ENCODE data around the gene WFIKKN2. TPM values are rescaled to one million over a fixed set of nuclear protein-coding genes. Genes with fewer than 3 reads are reported as not detected.
"Not testable (repeated sequence)": the region's sequence is repeated elsewhere in the genome, so short reads cannot be mapped to it uniquely, and the experiment has no call there.

WFIKKN2 gene
- polyA plus RNA-seq, 4 donors, result 1.3 to 12.5 (median 1.4) TPM

DNA sequence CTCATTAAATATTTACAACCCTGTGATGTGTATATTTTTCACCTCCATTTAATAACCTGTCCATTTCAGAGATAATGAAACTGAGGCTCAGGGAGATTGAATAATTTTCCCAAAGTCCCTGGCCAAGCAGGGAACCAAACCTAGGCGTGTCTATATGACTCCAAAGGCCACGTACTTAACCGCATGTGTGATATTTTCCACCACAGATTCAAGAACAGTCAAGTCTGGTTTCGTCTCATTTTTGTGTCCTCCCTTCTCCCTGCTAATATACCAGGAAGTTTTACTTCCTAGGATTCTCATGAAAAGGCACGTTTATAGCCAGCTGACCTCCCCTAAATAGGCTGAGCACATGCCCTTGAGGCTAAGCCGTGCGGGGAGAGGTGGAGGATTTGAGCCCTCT lies 15.3 kb downstream of the WFIKKN2 start:
- no peak for DNase-seq (ENCODE audit: low read depth in 4 of 4, low spot score in 3 of 4)

DNA sequence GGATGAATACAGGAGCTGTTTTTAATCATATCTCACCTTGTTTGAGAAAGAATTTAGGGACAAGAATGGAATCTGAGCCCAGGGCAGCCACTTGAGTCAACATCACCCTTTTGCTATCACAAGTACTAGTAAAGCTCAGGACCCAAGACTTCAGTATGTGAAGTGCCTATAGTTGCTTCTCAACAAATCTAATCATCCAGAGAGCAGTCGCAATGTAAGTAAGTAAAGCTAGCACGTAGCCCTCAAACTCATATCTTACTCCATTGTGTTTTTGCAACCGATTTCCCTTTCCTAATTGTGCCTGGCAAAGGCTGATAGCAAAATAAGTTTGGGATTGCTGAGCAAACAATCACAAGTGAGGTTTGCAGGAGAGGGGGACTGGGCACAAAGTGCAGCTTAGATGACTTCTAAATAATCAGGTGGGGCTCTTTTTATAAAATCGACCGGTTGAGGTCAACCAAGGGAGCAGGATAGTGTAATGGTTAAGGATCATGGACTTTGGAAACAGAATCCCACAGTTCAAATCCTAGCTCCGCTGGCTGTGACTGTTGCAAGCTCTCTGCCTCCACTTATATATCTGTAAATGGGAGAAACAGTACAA lies 17.7 kb downstream of the WFIKKN2 start:
- DNase-seq (ENCODE audit: low read depth in 4 of 4, low spot score in 3 of 4), result no peak

DNA sequence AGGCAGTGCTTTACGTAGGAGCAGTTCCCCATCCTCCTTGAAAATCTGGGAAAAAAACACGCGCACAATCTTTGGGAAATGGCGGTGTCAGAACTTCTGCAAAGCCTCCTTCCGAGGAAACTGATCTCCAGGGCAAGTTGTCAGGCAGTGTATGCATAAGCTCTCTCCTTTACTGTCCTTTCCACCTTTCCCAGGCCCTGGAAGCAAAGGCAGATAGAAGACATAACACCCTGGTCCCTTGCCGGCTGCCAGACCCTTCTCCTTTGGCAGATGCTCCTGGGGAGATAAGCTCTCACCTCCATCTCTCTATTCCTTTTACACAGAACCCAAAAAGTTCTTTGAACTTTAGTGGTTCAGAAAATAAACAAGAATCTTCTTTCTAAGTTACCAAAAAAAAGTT lies 18.4 kb downstream of the WFIKKN2 start:
- DNase-seq (ENCODE audit: low read depth in 4 of 4, low spot score in 3 of 4), result no peak

DNA sequence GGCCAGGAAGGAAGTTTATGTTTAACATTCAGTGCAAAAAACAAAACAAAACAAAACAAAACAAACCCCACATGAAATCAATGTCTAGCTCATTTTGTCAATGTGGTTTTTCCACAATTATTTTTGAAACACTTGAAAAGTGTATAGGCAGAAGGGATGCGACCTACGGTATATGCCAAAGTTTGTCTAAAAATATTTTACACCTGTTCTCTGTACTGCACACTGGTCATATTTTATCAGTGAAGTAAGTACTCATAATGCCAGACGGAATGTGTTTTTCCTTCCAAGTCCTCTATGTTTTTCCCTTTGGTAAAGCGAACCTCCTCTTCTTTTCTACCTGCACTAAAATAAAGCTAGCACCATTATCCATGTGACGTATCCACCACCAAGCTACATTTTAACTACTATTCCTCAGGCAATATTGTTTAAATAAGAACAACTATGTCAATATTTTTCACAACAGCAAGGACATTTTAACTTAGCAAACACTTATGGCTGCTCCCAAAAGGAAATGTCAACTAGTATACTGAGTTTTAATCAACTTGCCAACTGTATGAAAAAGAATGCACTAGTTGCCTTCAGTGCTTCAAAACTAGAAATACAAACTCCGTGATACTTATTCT lies 20.4 kb downstream of the WFIKKN2 start:
- DNase-seq (ENCODE audit: low read depth in 4 of 4, low spot score in 3 of 4), result no peak

DNA sequence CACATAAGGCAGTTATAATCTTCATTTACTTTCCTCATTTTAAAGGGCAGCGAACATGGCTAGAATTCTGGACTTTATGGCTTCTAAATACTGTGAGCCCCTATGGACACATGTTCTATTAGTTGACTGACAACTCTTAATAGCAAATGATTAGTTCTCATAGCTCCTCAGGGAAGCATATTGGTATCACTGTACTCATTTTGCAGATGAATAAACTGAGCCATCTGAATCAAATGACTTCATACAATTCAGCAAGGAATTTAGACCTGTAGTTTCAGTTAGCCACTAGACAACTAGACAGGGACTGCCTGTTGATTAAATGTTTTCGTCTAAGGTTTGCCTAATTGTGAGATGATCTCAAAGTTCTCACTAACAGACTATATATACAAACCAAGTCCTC lies 21.0 kb downstream of the WFIKKN2 start:
- no peak for DNase-seq (ENCODE audit: low read depth in 4 of 4, low spot score in 3 of 4)

DNA sequence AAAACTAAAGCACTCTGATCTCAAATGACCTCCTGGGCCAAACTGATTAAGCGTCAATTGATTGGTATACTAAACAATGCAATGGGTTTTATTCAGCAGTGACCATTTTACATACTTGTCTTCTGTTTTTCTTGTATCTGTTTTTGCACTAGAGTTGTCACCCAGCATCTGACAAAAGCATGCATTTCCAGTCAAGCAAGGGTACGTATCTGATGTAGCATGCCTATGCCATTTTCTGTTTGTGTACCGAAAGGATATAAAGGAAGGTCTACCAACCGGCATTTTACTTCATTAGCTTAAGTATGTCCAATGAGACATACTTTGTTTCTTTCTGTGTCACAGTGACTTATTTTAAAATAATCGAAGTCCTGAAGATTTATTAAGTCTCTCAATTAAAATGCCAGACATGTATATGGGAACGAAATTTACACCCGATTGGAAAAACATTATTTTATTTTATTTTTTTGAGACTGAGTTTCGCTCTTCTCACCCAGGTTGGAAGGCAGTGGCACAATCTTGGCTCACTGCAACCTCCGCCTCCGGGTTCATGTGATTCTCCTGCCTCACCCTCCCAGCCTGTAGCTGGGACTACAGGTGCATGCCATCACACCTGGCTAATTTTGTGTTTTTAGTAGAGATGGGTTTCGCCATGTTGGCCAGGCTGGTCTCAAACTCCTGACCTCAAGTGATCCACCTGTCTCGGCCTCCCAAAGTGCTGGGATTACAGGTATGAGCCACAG lies 23.3 kb downstream of the WFIKKN2 start:
- no peak for DNase-seq (ENCODE audit: low read depth in 4 of 4, low spot score in 3 of 4)

DNA sequence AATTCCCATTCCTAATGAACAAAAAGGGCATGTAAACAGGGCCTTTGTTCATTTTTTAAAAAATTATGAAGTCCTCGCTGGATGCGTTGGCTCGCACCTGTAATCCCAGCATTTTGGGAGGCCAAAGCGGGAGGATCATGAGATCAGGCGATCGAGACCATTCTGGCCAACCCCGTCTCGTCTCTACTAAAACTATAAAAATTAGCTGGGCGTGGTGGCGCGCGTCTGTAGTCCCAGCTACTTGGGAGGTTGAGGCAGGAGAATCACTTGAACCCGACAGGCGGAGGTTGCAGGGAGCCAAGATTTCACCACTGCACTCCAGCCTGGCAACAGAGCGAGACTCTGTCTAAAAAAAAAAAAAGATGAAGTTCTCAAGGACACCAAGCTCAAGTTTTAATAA lies 24.3 kb downstream of the WFIKKN2 start:
- not testable (repeated sequence) for DNase-seq (ENCODE audit: low read depth in 4 of 4, low spot score in 3 of 4)

DNA sequence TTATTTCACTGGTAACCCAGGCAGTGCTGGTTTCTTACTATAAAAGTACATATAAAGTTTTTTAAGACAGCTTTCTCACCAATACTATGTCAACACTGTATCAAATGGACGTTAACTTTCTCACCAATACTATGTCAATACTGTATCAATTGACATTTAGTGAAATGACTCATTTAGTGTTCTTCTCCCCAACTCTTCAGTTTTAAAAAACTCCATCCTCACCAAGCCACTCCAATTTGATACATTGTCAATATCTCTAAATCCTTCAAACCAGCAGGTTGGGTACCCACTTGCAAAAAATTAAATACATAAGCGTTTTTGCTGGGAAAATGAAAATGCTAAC lies 25.9 kb downstream of the WFIKKN2 start:
- DNase-seq (ENCODE audit: low read depth in 4 of 4, low spot score in 3 of 4), result no peak

DNA sequence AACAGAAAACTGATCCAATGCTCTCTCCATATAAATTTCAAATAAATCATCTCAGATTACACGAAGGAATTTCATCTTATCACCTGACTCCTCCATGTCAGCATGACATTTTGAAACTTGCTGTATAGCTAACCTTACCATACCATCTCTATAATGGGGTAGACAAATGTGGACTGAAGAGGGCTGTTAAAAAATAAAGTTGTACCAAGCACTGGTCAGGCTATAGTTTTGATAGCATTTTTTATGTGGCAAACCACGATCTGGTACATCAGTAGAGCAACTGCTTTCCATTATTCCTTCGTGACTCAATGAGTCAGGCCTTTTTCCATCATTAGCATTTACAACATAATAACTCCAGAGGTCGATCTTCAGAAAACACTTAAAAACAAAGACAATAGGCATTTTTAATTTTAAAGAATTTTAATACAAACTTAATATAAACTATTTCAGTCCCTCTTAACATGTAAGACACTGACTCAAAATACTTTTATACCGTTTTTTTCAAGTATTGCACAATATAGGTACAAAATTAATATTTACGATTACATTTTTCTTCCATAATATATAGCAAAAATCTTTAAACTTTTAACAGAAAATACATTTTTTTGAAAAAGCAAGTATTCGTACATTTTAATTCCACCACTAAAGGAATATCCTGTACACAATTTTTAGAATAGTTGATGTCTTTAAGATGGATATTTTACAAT lies 26.6 kb downstream of the WFIKKN2 start:
- DNase-seq (ENCODE audit: low read depth in 4 of 4, low spot score in 3 of 4), result no peak

DNA sequence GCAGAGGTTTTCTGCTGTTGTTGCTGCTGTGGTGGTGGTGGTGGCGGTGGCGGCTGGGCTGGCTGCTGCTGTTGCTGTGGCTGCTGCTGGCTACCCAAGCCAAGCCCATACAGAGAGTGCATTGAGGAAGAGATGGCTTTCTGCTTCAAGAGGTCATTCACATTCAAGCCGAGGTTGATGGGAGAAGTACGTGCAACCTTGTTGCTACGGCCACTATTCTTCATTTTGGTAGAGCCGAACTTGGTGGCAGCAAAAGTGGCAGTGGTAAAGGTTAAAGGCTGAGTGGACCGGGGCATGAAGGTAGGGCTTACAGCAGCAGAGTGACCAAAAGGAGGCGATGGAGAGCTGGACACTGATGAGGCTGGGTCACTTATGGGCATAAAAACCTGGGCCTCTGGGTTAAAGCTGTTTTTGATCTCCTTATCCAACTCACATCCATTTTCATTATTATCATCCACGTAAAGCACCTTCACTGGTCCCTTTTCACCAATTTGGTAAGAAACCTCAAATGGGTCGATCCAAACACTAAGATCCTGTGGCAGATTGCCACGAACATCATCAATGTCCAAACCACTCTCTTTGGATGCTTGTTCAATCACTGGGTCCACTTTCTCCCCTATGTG lies 27.9 kb downstream of the WFIKKN2 start:
- no peak for DNase-seq (ENCODE audit: low read depth in 4 of 4, low spot score in 3 of 4)

DNA sequence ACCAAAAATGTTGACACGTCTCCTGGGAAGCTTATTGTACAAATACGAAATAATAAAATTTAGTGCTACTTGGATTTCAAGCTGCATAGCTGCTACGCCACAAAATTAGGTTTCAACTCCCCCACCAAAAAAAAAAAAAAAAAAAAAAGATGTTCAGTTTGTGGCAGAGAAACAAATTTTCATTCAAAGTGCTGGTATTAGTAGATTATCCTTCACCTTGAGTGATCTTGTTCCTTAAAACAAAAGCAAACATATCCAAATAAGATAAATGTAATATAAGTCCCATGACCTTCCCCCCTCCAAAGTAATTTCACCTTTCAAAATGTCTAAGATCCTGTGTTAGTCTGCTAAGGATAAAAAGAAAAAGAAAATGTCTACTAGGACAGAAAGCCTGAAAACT lies 28.5 kb downstream of the WFIKKN2 start:
- DNase-seq (ENCODE audit: low read depth in 4 of 4, low spot score in 3 of 4), result no peak

DNA sequence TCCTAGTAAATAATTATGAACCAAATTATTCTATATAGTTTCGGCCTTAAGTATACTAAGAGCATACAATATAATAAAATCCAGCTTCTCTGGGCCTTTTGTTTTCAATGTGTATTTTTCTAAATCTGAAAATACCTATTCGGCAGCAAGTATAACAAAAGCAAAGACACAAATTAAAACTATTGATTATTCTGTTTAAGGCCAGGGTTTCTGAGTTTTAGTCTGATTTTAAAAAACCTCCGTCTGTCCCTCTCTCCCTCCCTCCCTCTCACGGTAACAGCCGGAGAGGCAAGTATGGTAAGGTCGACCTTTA lies 29.3 kb downstream of the WFIKKN2 start:
- no peak for DNase-seq (ENCODE audit: low read depth in 4 of 4, low spot score in 3 of 4)

DNA sequence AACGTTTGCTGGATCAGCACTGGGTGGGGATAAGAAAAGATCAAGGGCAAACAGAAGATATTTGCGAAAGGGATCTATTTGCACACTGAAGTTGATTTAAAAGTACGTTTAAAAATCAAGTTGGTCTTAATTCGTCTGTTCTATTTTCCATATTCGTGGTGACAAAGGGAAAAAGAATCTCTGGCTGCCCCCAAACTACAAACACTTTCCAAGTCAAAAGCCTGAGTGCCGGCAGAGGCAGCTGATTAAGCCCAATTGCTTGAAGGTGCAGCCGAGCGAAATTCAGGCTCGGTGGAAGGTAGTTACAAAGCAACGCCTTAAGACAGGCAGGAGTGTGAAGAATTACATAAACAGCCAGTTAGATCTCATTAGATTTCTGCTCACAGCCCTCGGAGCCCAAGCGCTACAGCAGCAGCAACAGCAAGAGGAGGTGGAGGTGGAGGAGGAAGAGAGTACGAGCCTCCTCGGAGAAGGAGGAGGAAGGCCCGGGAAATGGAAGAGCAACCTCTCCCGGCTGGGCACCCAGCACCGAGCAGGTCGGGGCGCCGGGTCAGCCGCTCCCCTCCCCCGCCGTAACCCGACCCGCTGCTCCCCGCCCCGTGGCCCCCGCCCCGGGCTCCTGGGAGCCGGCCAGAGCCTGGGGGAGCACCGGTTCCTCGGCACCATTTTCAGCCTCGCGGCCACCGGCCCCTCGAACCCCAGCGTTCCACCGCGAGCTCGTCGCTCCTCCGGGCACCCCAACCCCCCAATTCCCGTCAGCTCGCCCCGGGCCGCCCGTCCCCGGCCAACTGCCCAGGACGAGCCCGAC lies 29.9 kb downstream of the WFIKKN2 start:
- DNase-seq (ENCODE audit: low read depth in 4 of 4, low spot score in 3 of 4), result peak in 1 of 4 donors; percentile 59

DNA sequence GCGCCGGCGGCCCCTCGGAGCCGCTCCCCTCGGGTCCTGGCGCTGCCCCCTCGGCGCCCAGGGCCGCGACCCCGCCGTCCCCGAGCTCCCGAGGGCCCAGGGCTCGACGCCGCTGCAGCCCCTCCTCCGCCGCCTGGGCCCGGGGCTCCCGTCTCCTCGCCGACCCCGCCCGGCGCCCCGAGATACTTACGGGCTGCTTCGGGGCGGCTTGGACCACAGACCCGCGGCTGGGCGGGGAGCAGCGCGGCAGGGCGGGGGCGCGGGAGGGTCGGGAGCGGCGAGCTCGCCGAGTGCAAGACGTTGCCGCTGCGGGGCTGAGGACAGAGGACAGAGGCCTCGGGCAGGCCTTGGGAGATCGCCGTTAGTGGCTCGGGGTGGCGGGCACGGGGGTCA lies 30.5 kb downstream of the WFIKKN2 start:
- no peak for DNase-seq (ENCODE audit: low read depth in 4 of 4, low spot score in 3 of 4)

DNA sequence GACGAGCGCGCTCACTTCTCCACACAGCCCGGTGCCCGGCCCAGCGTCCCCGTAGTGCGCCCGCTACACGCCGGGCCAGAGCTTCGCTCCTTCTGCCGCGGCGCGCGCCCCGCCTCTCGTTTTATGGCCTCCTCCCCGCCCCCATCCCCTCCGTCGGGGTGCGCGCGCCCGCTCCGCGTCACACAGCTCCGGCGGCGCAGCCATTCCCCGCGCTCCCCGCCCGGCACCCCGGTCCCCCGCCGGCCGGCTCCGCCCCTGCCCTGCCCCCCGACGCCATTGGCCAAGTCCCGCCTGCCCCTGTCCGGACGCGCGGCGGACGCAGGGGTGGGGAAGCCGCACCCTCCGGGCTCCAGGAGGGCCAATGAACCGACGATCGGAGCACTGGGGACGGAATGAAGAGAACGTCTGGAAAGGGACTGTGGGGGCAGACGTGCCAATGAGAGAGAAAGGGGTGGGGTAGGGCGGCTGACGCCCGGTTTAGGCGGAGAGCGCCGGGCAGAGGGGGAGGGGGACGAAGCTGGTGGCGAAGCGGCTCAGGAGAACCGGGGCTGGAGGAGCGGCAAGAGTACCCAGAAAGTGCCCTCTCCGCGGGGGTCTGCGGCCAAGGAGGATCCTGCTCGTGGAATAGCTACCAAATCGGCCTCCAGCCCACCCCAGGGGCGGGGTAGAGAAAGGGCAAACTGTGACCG lies 31.0 kb downstream of the WFIKKN2 start, which contains the start of gene TOB1:
TSS of gene TOB1 (minus strand) at position 94 of the 689 bp plus-strand sequence. CDS start 2,337 bp downstream, outside the sequence.
- peak; percentile 80 to 93 (median 90) for DNase-seq (ENCODE audit: low read depth in 4 of 4, low spot score in 3 of 4)

DNA sequence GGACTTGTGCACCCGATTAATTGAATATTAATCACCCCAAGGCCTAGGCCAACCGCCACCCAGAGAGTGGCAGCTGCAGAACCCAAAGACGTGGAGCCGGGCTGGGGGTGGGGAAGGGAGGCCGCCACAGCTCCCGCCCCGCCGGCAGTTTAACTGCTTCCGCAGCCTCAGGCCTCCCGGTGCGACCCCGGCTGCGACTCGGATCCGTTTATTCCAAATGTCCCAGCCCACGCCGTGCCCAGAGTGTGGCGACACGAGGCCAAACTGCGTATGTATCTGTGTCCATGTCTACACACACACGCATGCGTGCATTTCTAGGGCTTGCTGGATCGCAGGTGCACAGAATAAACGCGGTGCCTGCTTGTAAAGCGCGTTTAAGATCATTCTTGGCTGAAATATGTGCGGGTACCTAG lies 31.6 kb downstream of the WFIKKN2 start:
- DNase-seq (ENCODE audit: low read depth in 4 of 4, low spot score in 3 of 4), result peak in 1 of 4 donors; percentile 39

DNA sequence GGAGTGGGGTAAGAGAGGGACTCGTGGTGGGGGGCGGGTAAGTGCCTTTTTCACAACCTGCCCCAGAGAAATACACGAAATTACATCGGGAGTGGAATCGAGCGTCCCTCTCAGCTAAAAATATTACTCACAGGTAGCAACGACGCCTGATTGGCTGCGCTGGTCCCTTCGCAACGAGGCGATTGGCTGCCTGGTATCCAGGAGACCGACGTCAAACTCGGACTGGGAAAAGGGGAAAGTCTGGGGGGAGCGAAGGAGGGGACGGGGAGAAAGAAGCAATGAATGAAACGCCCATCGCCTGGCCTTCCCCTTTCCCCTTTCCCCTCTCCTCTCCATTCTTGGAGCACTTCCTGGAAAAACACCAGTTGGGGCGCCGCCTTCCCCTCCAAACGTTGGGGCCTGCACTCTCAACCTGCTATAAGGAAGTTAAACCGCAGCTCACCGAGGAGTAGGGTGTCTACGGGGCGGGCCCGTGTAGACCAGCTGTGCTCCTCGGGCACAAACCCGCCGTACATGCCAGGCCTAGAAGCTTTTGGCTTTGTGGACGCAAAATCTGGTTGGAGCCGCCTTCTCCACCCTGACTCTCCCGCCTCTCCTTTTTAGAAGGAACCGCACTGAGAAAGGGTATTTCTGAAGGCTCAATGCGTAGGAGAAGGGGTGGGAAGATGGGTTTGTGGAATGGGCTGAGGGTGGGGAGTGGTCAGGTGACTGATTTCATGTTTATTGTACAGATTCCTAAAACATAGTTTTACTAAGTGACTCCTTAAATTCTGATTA lies 32.2 kb downstream of the WFIKKN2 start:
- DNase-seq (ENCODE audit: low read depth in 4 of 4, low spot score in 3 of 4), result peak; percentile 91 to 96 (median 94)

DNA sequence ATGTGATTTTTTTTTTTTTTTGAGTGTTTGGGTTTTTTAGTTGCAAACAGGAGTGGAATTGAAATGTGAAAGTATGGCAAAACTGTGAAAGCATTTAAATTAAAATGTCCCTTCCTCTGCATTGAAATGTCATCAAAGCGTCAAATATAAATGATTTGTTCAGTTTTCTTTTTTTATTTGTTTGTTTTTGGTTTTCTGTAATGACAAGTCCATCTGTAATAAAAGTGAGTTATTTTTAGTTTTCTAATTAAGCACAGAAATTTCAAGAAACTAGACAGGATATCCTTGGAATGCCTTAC lies 32.7 kb downstream of the WFIKKN2 start:
- no peak for DNase-seq (ENCODE audit: low read depth in 4 of 4, low spot score in 3 of 4)

DNA sequence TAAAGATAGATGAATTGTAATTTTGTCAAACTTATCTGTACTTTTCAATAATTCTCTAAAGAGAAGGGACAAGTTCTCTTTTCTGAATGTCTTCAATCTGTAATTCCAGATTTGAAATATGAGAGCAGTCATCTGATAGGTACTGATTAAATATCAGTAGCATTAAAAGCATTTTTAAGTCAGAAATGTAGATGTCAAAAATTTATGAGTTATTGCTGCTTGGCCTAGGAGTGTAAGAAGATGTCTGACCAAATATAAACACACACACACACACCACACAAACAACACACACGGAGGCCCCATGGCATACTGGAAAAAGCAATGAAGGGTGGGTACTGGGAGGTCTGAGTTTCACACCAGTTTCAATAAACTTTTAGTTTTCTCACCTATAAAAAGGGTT lies 33.2 kb downstream of the WFIKKN2 start:
- no peak for DNase-seq (ENCODE audit: low read depth in 4 of 4, low spot score in 3 of 4)
